Progenitor cell of endocrine pancreas (in vitro differentiated cells): ENCODE measurements around the gene NDST4. TPM values are rescaled to one million over a fixed set of nuclear protein-coding genes. Genes with fewer than 3 reads are reported as not detected.

Experiments
- DNase-seq: peaks from one replicate; pipeline ENCODE4 v3.0.0; 2021; ENCODE audit warnings: low spot score; ENCODE audit not compliant: unreplicated experiment
- H3K27ac Mint-ChIP-seq: 2 replicates; pipeline ENCODE4 v1.8.0; 2021; ENCODE audit warnings: mild to moderate bottlenecking, moderate library complexity, mixed read lengths
- H3K27me3 Mint-ChIP-seq: 2 replicates; pipeline ENCODE4 v1.8.0; 2021; ENCODE audit warnings: mixed read lengths
- H3K36me3 Mint-ChIP-seq: 2 replicates; pipeline ENCODE4 v1.8.0; 2022; ENCODE audit warnings: mixed read lengths; ENCODE audit not compliant: insufficient read depth
- H3K4me1 Mint-ChIP-seq: 2 replicates; pipeline ENCODE4 v1.8.0; 2021; ENCODE audit warnings: low read depth, mixed read lengths
- H3K4me3 Mint-ChIP-seq: 2 replicates; pipeline ENCODE4 v1.8.0; 2021; ENCODE audit warnings: low read depth, mild to moderate bottlenecking, moderate library complexity, mixed read lengths
- H3K9me3 Mint-ChIP-seq: 2 replicates; pipeline ENCODE4 v1.8.0; 2021; ENCODE audit warnings: low read depth, mixed read lengths
- CTCF ChIP-seq: fragments of 200-600 bp; sonication (generic); IDR thresholded peaks from one replicate; pipeline ENCODE4 v1.5.0; 2021; ENCODE audit warnings: antibody characterized with exemption, mild to moderate bottlenecking; ENCODE audit not compliant: unreplicated experiment
- total RNA-seq: library from RNA; stranded (reverse); gene quantifications from 2 replicates; pipeline ENCODE4 v1.2.1, GENCODE V29; 2021

Gene NDST4
- total RNA-seq, 1 donor from 2014 or later = 0.14 TPM

DNA sequence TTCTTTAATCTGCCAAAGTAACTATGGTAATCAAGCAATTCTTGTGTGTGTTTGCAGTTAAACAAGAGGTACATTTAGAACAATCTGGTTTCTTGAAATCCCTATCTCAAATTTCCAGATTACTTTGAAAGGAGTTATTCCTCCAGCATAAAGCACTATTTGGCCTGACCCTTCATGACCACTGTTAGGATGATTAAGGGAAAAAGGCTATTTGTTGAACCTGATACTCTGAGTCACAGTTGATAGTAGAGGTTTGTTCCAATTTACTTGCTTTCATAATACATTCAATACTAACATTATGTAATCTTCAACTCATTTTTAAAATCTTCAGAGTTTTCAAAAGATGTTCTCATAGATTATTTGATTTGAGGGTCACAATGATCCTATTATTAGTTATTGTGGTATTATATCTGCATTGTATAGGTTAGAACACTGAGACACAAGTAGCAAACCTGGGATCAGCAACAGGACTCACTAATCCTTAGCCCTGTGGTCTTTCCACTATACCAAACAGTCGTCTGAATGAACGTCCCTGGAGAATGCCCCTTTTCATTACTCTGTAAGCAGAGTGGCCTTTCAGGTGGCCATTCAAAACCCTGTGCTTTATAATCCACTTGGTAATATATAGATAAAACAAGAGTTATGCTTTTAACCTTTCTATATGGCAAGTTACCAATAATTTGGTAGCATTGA, 8.1 kb upstream of the NDST4 start:
- Mint-ChIP-seq H3K36me3 (peaks cover 2% of the 10 kb centered on the region), H3K4me1 (peaks cover 18% of the 10 kb centered on the region)
- no peak for TF ChIP-seq CTCF

GRCh38 chr4:115119804-115120352, 6.5 kb upstream of the NDST4 start:
- Mint-ChIP-seq H3K4me1 (peaks cover 15% of the 10 kb centered on the region), H3K27ac (no peak overlapping the region), H3K4me3 (no peak overlapping the region), H3K36me3 (no peaks in the 10 kb centered on the region), H3K27me3 (no peaks in the 10 kb centered on the region), H3K9me3 (no peaks in the 10 kb centered on the region)
- DNase-seq = no peak
- TF ChIP-seq CTCF = peak; percentile 35

More for the DNA sequence above, 8.1 kb upstream of the NDST4 start:
- Mint-ChIP-seq H3K27ac (peak overlapping the region; percentile 78), H3K4me3 (no peak overlapping the region), H3K9me3 (peaks cover 7% of the 10 kb centered on the region), H3K27me3 (no peaks in the 10 kb centered on the region)
- no peak for DNase-seq

- Mint-ChIP-seq H3K4me3 (no peak overlapping the region), H3K27me3 (no peaks in the 10 kb centered on the region), H3K4me1 (peaks cover 18% of the 10 kb centered on the region), H3K27ac (no peak overlapping the region), H3K9me3 (no peaks in the 10 kb centered on the region), H3K36me3 (no peaks in the 10 kb centered on the region)
- DNase-seq = no peak
- TF ChIP-seq CTCF = no peak
Observed at GRCh38 chr4:115117651-115118050, 4.2 kb upstream of the NDST4 start.

DNA sequence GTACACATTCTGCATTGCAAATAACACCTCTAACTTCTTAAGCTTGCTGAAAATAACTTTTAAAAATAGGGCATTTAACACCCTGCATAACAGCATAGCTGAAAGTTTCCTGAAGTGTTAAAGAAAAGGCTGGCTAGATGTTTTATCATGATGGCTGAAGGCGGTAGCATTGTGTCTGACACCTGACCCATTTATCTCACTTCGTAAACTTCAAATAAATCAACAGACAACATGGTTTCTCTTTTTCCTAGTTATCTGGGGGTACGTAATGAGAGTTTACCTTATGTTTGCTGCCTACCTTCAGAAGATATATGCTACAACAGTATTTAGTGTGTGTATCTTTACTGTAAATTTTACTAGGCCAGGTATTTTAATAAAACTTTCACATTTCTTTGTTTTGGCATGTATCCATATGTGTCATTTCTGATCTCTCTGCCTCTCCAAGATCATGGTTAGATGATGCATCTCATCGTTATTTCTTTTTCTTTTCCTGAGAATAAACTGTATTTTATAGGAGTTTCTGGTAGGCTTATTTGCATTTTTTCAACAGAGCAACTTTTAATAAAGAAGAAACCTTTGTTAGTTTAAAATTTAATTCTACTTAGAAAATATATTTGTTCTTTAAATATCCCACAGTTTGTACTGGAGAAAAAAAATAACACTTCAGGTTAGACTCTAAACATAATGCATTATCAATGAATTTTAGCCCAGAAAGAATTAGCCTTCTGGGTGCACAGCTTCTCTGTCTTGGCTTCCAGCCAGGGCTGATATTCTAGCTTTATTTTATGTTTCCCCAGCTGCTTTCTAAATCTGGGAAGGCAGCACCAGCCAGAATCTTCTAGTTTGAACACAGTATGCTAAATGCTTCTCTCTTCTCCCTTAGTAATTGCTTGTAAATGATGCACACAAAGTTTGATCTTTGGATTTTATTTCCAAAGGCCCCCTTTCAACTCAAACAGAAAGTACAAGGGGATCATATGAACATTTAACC, 2.9 kb downstream of the NDST4 start:
- H3K4me1 Mint-ChIP-seq = peaks cover 17% of the 10 kb centered on the region
- TF ChIP-seq CTCF = no peak
- peak overlapping the region; percentile 50 for H3K27ac Mint-ChIP-seq
- no peaks in the 10 kb centered on the region for H3K36me3 Mint-ChIP-seq
- no peaks in the 10 kb centered on the region for H3K9me3 Mint-ChIP-seq
- no peaks in the 10 kb centered on the region for H3K27me3 Mint-ChIP-seq
- H3K4me3 Mint-ChIP-seq = no peak overlapping the region
- DNase-seq = no peak

GRCh38 chr4:115108850-115109249, 4.6 kb downstream of the NDST4 start:
- no peak for DNase-seq
- Mint-ChIP-seq H3K4me3 (no peak overlapping the region), H3K27ac (no peak overlapping the region)

More at GRCh38 chr4:115108850-115109249, 4.6 kb downstream of the NDST4 start:
- no peaks in the 10 kb centered on the region for H3K27me3 Mint-ChIP-seq
- peaks cover 17% of the 10 kb centered on the region for H3K4me1 Mint-ChIP-seq
- TF ChIP-seq CTCF = no peak
- H3K9me3 Mint-ChIP-seq = no peaks in the 10 kb centered on the region
- H3K36me3 Mint-ChIP-seq = no peaks in the 10 kb centered on the region
